Glutamatergic neuron (in vitro differentiated cells): Measurements from ENCODE around the gene ZSCAN5B. TPM values are rescaled to one million over a fixed set of nuclear protein-coding genes. Genes with fewer than 3 reads are reported as not detected.
A peak's percentile ranks its signal among the peaks of the same experiment; 100 is the strongest.
"Not testable (repeated sequence)": the region's sequence is repeated elsewhere in the genome, so short reads cannot be mapped to it uniquely, and the experiment has no call there.

Experiments
- DNase-seq: peaks from one replicate; pipeline ENCODE4 v3.0.0; 2022
- H3K27ac Mint-ChIP-seq: one replicate; pipeline ENCODE4 v1.8.0; 2020; ENCODE audit warnings: mild to moderate bottlenecking, mixed read lengths, inconsistent platforms; ENCODE audit not compliant: unreplicated experiment
- H3K27me3 Mint-ChIP-seq: one replicate; pipeline ENCODE4 v1.8.0; 2020; ENCODE audit warnings: mild to moderate bottlenecking, moderate library complexity, mixed read lengths, inconsistent platforms; ENCODE audit not compliant: unreplicated experiment
- H3K36me3 Mint-ChIP-seq: one replicate; pipeline ENCODE4 v1.8.0; 2020; ENCODE audit warnings: mild to moderate bottlenecking, mixed read lengths, inconsistent platforms; ENCODE audit not compliant: unreplicated experiment
- H3K4me1 Mint-ChIP-seq: one replicate; pipeline ENCODE4 v1.8.0; 2020; ENCODE audit warnings: mild to moderate bottlenecking, low read depth, mixed read lengths, inconsistent platforms; ENCODE audit not compliant: unreplicated experiment
- H3K4me3 Mint-ChIP-seq: one replicate; pipeline ENCODE4 v1.8.0; 2020; ENCODE audit warnings: mild to moderate bottlenecking, mixed read lengths, inconsistent platforms; ENCODE audit not compliant: unreplicated experiment
- H3K9me3 Mint-ChIP-seq: one replicate; pipeline ENCODE4 v1.8.0; 2020; ENCODE audit warnings: mild to moderate bottlenecking, moderate library complexity, mixed read lengths, inconsistent platforms; ENCODE audit not compliant: unreplicated experiment
- total RNA-seq: library from RNA; stranded (reverse); fragmentation: NEBNext Ultra II Directional; extraction: Animal tissue kit (Norgen Biotek cat#: 25700); gene quantifications from one replicate; pipeline ENCODE4 v1.2.1, GENCODE V29; 2021; ENCODE audit not compliant: unreplicated experiment
- TF ChIP-seq, protein P1 (sequence below): fragments of 200-600 bp; sonication (generic); IDR thresholded peaks from one replicate; pipeline ENCODE4 v1.5.0; 2021; ENCODE audit not compliant: partially characterized antibody, unreplicated experiment

Gene ZSCAN5B
- total RNA-seq, 1 donor from 2014 or later: not detected

- H3K4me3 Mint-ChIP-seq: no peak overlapping the region
- DNase-seq: no peak
- H3K4me1 Mint-ChIP-seq: peaks cover 17% of the 10 kb centered on the region
- peaks cover 14% of the 10 kb centered on the region for H3K9me3 Mint-ChIP-seq
- TF ChIP-seq, protein P1, sequence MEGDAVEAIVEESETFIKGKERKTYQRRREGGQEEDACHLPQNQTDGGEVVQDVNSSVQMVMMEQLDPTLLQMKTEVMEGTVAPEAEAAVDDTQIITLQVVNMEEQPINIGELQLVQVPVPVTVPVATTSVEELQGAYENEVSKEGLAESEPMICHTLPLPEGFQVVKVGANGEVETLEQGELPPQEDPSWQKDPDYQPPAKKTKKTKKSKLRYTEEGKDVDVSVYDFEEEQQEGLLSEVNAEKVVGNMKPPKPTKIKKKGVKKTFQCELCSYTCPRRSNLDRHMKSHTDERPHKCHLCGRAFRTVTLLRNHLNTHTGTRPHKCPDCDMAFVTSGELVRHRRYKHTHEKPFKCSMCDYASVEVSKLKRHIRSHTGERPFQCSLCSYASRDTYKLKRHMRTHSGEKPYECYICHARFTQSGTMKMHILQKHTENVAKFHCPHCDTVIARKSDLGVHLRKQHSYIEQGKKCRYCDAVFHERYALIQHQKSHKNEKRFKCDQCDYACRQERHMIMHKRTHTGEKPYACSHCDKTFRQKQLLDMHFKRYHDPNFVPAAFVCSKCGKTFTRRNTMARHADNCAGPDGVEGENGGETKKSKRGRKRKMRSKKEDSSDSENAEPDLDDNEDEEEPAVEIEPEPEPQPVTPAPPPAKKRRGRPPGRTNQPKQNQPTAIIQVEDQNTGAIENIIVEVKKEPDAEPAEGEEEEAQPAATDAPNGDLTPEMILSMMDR: no peak
- H3K27me3 Mint-ChIP-seq: peaks cover 5% of the 10 kb centered on the region
- H3K36me3 Mint-ChIP-seq: peaks cover 14% of the 10 kb centered on the region
- peak overlapping the region; percentile 65 for H3K27ac Mint-ChIP-seq
Measured at GRCh38 chr19:56150358-56150757, 47.2 kb downstream of the ZSCAN5B start.

- H3K4me1 Mint-ChIP-seq: peaks cover 17% of the 10 kb centered on the region
- H3K36me3 Mint-ChIP-seq: peaks cover 14% of the 10 kb centered on the region
- DNase-seq: no peak
- TF ChIP-seq, protein P1: no peak
- peak overlapping the region; percentile 72 for H3K27ac Mint-ChIP-seq
- H3K4me3 Mint-ChIP-seq: no peak overlapping the region
- H3K9me3 Mint-ChIP-seq: peaks cover 14% of the 10 kb centered on the region
- peaks cover 5% of the 10 kb centered on the region for H3K27me3 Mint-ChIP-seq
Measured at GRCh38 chr19:56149656-56150038, 47.9 kb downstream of the ZSCAN5B start.

DNA sequence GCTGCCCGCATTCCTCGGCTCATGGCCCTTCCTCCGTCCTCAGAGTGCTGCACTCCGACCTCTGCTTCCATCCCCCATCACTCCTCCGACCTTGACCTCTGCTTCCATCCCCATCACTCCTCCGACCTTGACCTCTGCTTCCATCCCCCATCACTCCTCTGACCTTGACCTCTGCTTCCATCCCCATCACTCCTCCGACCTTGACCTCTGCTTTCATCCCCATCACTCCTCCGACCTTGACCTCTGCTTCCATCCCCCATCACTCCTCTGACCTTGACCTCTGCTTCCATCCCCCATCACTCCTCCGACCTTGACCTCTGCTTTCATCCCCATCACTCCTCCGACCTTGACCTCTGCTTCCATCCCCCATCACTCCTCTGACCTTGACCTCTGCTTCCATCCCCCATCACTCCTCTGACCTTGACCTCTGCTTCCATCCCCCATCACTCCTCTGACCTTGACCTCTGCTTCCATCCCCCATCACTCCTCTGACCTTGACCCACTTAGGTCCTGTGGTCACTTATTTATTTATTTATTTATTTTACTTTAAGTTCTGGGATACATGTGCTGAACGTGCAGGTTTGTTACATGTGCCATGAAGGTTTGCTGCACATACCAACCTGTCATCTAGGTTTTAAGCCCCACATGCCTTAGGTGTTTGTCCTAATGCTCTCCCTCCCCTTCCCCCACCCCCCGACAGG, 48.5 kb downstream of the ZSCAN5B start:
- not testable (repeated sequence) for H3K27me3 Mint-ChIP-seq, DNase-seq, H3K4me3 Mint-ChIP-seq, H3K27ac Mint-ChIP-seq
- H3K36me3 Mint-ChIP-seq: peaks cover 14% of the 10 kb centered on the region
- H3K4me1 Mint-ChIP-seq: peaks cover 20% of the 10 kb centered on the region
- H3K9me3 Mint-ChIP-seq: peaks cover 14% of the 10 kb centered on the region

- peaks cover 5% of the 10 kb centered on the region for H3K27me3 Mint-ChIP-seq
- H3K36me3 Mint-ChIP-seq: peaks cover 10% of the 10 kb centered on the region
- H3K27ac Mint-ChIP-seq: no peak overlapping the region
- TF ChIP-seq, protein P1: no peak
- DNase-seq: no peak
- H3K4me1 Mint-ChIP-seq: peaks cover 18% of the 10 kb centered on the region
- no peak overlapping the region for H3K4me3 Mint-ChIP-seq
- peaks cover 12% of the 10 kb centered on the region for H3K9me3 Mint-ChIP-seq
Measured at GRCh38 chr19:56148096-56148495, 49.5 kb downstream of the ZSCAN5B start.

- peak overlapping the region; percentile 33 for H3K27ac Mint-ChIP-seq
- no peak overlapping the region for H3K4me3 Mint-ChIP-seq
- peaks cover 9% of the 10 kb centered on the region for H3K9me3 Mint-ChIP-seq
- H3K36me3 Mint-ChIP-seq: peaks cover 10% of the 10 kb centered on the region
- H3K27me3 Mint-ChIP-seq: peaks cover 5% of the 10 kb centered on the region
- peaks cover 17% of the 10 kb centered on the region for H3K4me1 Mint-ChIP-seq
- DNase-seq: peak; percentile 47
- TF ChIP-seq, protein P1: no peak
Measured at GRCh38 chr19:56147307-56147706, 50.3 kb downstream of the ZSCAN5B start.
